Mesothelial cell of epicardium (in vitro differentiated cells): ENCODE results near the gene VPS51. TPM values are rescaled to one million over a fixed set of nuclear protein-coding genes. Genes with fewer than 3 reads are reported as not detected.

Source experiments
- DNase-seq, 2 experiments: peaks; one replicate each; pipeline ENCODE4 v3.0.0; 2021; ENCODE audit warnings: low spot score in 2 of 2; ENCODE audit not compliant: unreplicated experiment in 2 of 2
- H3K27ac Mint-ChIP-seq: 2 replicates; pipeline ENCODE4 v1.8.0; 2021; ENCODE audit warnings: mixed read lengths
- H3K27me3 Mint-ChIP-seq: 2 replicates; pipeline ENCODE4 v1.8.0; 2021; ENCODE audit warnings: low read depth, mixed read lengths
- H3K36me3 Mint-ChIP-seq: 2 replicates; pipeline ENCODE4 v1.8.0; 2021; ENCODE audit warnings: mixed read lengths
- H3K4me1 Mint-ChIP-seq: 2 replicates; pipeline ENCODE4 v1.8.0; 2021; ENCODE audit warnings: mixed read lengths
- H3K4me3 Mint-ChIP-seq: 2 replicates; pipeline ENCODE4 v1.8.0; 2021; ENCODE audit warnings: mild to moderate bottlenecking, moderate library complexity, mixed read lengths
- H3K9me3 Mint-ChIP-seq: 2 replicates; pipeline ENCODE4 v1.8.0; 2021; ENCODE audit warnings: mixed read lengths
- CTCF ChIP-seq: fragments of 200-600 bp; sonication (generic); IDR thresholded peaks from one replicate; pipeline ENCODE4 v1.5.0; 2021; ENCODE audit warnings: antibody characterized with exemption; ENCODE audit not compliant: unreplicated experiment
- microRNA-seq: library from miRNA; unstranded; fragments of <30 nt; microRNA quantifications from one replicate; pipeline ENCODE4 v1.2.0, GENCODE V29; 2021; ENCODE audit warnings: inconsistent platforms, mixed read lengths
- total RNA-seq: library from RNA; stranded (reverse); gene quantifications from 3 replicates; pipeline ENCODE4 v1.2.1, GENCODE V29; 2021

VPS51 gene
- total RNA-seq, 1 donor from 2014 or later: 113 TPM

GRCh38 chr11:65157336-65157735, 61.3 kb downstream of the VPS51 start:
- Mint-ChIP-seq H3K4me3 (no peak overlapping the region), H3K36me3 (no peaks in the 10 kb centered on the region), H3K4me1 (no peaks in the 10 kb centered on the region), H3K27me3 (peaks cover 11% of the 10 kb centered on the region), H3K9me3 (no peaks in the 10 kb centered on the region), H3K27ac (no peak overlapping the region)
- no peak for DNase-seq
- no peak for TF ChIP-seq CTCF

- H3K4me3 Mint-ChIP-seq: no peak overlapping the region
- H3K36me3 Mint-ChIP-seq: no peaks in the 10 kb centered on the region
- peaks cover 4% of the 10 kb centered on the region for H3K27me3 Mint-ChIP-seq
- no peaks in the 10 kb centered on the region for H3K9me3 Mint-ChIP-seq
- DNase-seq: no peak
- no peak for TF ChIP-seq CTCF
- no peak overlapping the region for H3K27ac Mint-ChIP-seq
- no peaks in the 10 kb centered on the region for H3K4me1 Mint-ChIP-seq
Observed at GRCh38 chr11:65159012-65159411, 63.0 kb downstream of the VPS51 start.

GRCh38 chr11:65160643-65161042, 64.6 kb downstream of the VPS51 start:
- no peak for DNase-seq
- H3K36me3 Mint-ChIP-seq: no peaks in the 10 kb centered on the region
- no peaks in the 10 kb centered on the region for H3K9me3 Mint-ChIP-seq
- H3K4me3 Mint-ChIP-seq: no peak overlapping the region
- H3K27me3 Mint-ChIP-seq: peaks cover 4% of the 10 kb centered on the region
- no peaks in the 10 kb centered on the region for H3K4me1 Mint-ChIP-seq
- H3K27ac Mint-ChIP-seq: no peak overlapping the region
- TF ChIP-seq CTCF: no peak

Small RNA genes within 50 kb of the gene (microRNA-seq; reads per million reads assigned to microRNA genes)
- 1.8 reads per million for gene MIR6751

Other genes starting within 250 kb of the VPS51 start
- gene EHD1, start 217.6 kb upstream of the VPS51 start, total RNA-seq: 84.9 to 94.5 TPM (median 86.8 TPM) in 3 replicates
- 29.8 to 32.9 TPM (median 31.7 TPM) in 3 replicates for gene ATG2A, start 179.0 kb upstream of the VPS51 start, total RNA-seq
- gene PPP2R5B, start 171.5 kb upstream of the VPS51 start, total RNA-seq: 12.3 to 14.4 TPM (median 13.5 TPM) in 3 replicates
- gene GPHA2, start 160.3 kb upstream of the VPS51 start, total RNA-seq: not detected in 3 replicates
- gene MAJIN, start 124.1 kb upstream of the VPS51 start, total RNA-seq: not detected in 3 replicates
- gene BATF2, start 99.2 kb upstream of the VPS51 start, total RNA-seq: 1.5 to 1.9 TPM (median 1.7 TPM) in 3 replicates
- gene ARL2, start 82.1 kb upstream of the VPS51 start, total RNA-seq: 79.9 to 87.3 TPM (median 84.4 TPM) in 3 replicates
- gene SNX15, start 68.8 kb upstream of the VPS51 start, total RNA-seq: 19.2 to 21.0 TPM (median 20.8 TPM) in 3 replicates
- 15.3 to 16.3 TPM (median 16.1 TPM) in 3 replicates for gene SAC3D1, start 55.0 kb upstream of the VPS51 start, total RNA-seq
- 1.2 to 1.8 TPM (median 1.5 TPM) in 3 replicates for gene NAALADL1, start 37.7 kb upstream of the VPS51 start, total RNA-seq
- gene CDCA5, start 12.2 kb upstream of the VPS51 start, total RNA-seq: 16.4 to 17.0 TPM (median 16.5 TPM) in 3 replicates
- 43.4 to 46.2 TPM (median 45.7 TPM) in 3 replicates for gene ZFPL1, start 12.0 kb upstream of the VPS51 start, total RNA-seq
- 73.4 to 75.6 TPM (median 74.2 TPM) in 3 replicates for gene TM7SF2, start 15.7 kb downstream of the VPS51 start, total RNA-seq
- 6.7 to 7.5 TPM (median 7.3 TPM) in 3 replicates for gene ZNHIT2, start 21.5 kb downstream of the VPS51 start, total RNA-seq
- 710 to 765 TPM (median 760 TPM) in 3 replicates for gene FAU, start 25.9 kb downstream of the VPS51 start, total RNA-seq
- 41.3 to 45.3 TPM (median 43.8 TPM) in 3 replicates for gene MRPL49, start 26.1 kb downstream of the VPS51 start, total RNA-seq
- gene SYVN1, start 38.3 kb downstream of the VPS51 start, total RNA-seq: 45.4 to 52.6 TPM (median 47.8 TPM) in 3 replicates
- not detected in 3 replicates for gene SPDYC, start 74.0 kb downstream of the VPS51 start, total RNA-seq
- gene CAPN1, start 85.7 kb downstream of the VPS51 start, total RNA-seq: 176 to 196 TPM (median 192 TPM) in 3 replicates
- 14.1 to 16.1 TPM (median 14.6 TPM) in 3 replicates for gene POLA2, start 165.7 kb downstream of the VPS51 start, total RNA-seq
- gene CDC42EP2, start 218.7 kb downstream of the VPS51 start, total RNA-seq: 10.9 to 12.3 TPM (median 11.7 TPM) in 3 replicates
- gene DPF2, start 237.6 kb downstream of the VPS51 start, total RNA-seq: 80.1 to 85.3 TPM (median 81.3 TPM) in 3 replicates